Chondrocyte (in vitro differentiated cells): ENCODE data around the gene BMF. TPM values are rescaled to one million over a fixed set of nuclear protein-coding genes. Genes with fewer than 3 reads are reported as not detected.
"Not testable (repeated sequence)": the region's sequence is repeated elsewhere in the genome, so short reads cannot be mapped to it uniquely, and the experiment has no call there.

Experiments used
- DNase-seq: peaks from one replicate; pipeline ENCODE4 v3.0.0; 2021; ENCODE audit warnings: mixed read lengths, low spot score
- H3K27ac Mint-ChIP-seq: one replicate; pipeline ENCODE4 v1.8.0; 2021; ENCODE audit warnings: mild to moderate bottlenecking, moderate library complexity, mixed read lengths; ENCODE audit not compliant: unreplicated experiment
- H3K27me3 Mint-ChIP-seq: 2 replicates; pipeline ENCODE4 v1.8.0; 2021; ENCODE audit warnings: low read depth, mixed read lengths
- H3K36me3 Mint-ChIP-seq: 2 replicates; pipeline ENCODE4 v1.8.0; 2021; ENCODE audit warnings: low read depth, mixed read lengths
- H3K4me1 Mint-ChIP-seq: 2 replicates; pipeline ENCODE4 v1.8.0; 2021; ENCODE audit warnings: low read depth, mild to moderate bottlenecking, mixed read lengths
- H3K4me3 Mint-ChIP-seq: one replicate; pipeline ENCODE4 v1.8.0; 2021; ENCODE audit warnings: mild to moderate bottlenecking, moderate library complexity, mixed read lengths; ENCODE audit not compliant: unreplicated experiment
- H3K9me3 Mint-ChIP-seq: 2 replicates; pipeline ENCODE4 v1.8.0; 2021; ENCODE audit warnings: low read depth, mixed read lengths
- CTCF ChIP-seq: fragments of 200-600 bp; sonication (generic); IDR thresholded peaks from 2 replicates; pipeline ENCODE4 v1.5.0; 2021; ENCODE audit warnings: antibody characterized with exemption, mild to moderate bottlenecking, moderate library complexity
- total RNA-seq: library from RNA; stranded (reverse); gene quantifications from 3 replicates; pipeline ENCODE4 v1.2.1, GENCODE V29; 2021

BMF gene
- total RNA-seq, 1 donor from 2014 or later: 17.9 TPM

- TF ChIP-seq CTCF: no peak
- DNase-seq: no peak
- Mint-ChIP-seq H3K9me3 (no peaks in the 10 kb centered on the region), H3K27ac (no peak overlapping the region), H3K27me3 (peaks cover 1% of the 10 kb centered on the region), H3K4me3 (no peak overlapping the region), H3K36me3 (no peaks in the 10 kb centered on the region), H3K4me1 (no peaks in the 10 kb centered on the region)
Measured at GRCh38 chr15:40121911-40122638, 13.4 kb upstream of the BMF start.

- Mint-ChIP-seq H3K4me1 (peaks cover 9% of the 10 kb centered on the region), H3K4me3 (no peak overlapping the region), H3K9me3 (no peaks in the 10 kb centered on the region), H3K36me3 (no peaks in the 10 kb centered on the region), H3K27ac (no peak overlapping the region), H3K27me3 (peaks cover 2% of the 10 kb centered on the region)
- TF ChIP-seq CTCF: no peak
- DNase-seq: no peak
Measured at GRCh38 chr15:40118473-40118872, 9.8 kb upstream of the BMF start.

GRCh38 chr15:40115670-40116093 lies 7.0 kb upstream of the BMF start:
- no peak for DNase-seq
- Mint-ChIP-seq H3K27ac (peak overlapping the region; percentile 33), H3K9me3 (no peaks in the 10 kb centered on the region), H3K27me3 (peaks cover 5% of the 10 kb centered on the region), H3K4me3 (no peak overlapping the region), H3K4me1 (peaks cover 9% of the 10 kb centered on the region), H3K36me3 (no peaks in the 10 kb centered on the region)
- no peak for TF ChIP-seq CTCF

- H3K4me1 Mint-ChIP-seq, H3K9me3 Mint-ChIP-seq, H3K27ac Mint-ChIP-seq, H3K36me3 Mint-ChIP-seq, H3K27me3 Mint-ChIP-seq, H3K4me3 Mint-ChIP-seq, DNase-seq: not testable (repeated sequence)
Measured at GRCh38 chr15:40115106-40115505, 6.4 kb upstream of the BMF start.

- TF ChIP-seq CTCF: no peak
- no peak for DNase-seq
- H3K9me3 Mint-ChIP-seq: no peaks in the 10 kb centered on the region
- no peak overlapping the region for H3K4me3 Mint-ChIP-seq
- peaks cover 13% of the 10 kb centered on the region for H3K4me1 Mint-ChIP-seq
- H3K27me3 Mint-ChIP-seq: peaks cover 5% of the 10 kb centered on the region
- no peaks in the 10 kb centered on the region for H3K36me3 Mint-ChIP-seq
- no peak overlapping the region for H3K27ac Mint-ChIP-seq
Measured at GRCh38 chr15:40114218-40114617, 5.5 kb upstream of the BMF start.

- H3K4me3 Mint-ChIP-seq: no peak overlapping the region
- no peak overlapping the region for H3K27ac Mint-ChIP-seq
- H3K36me3 Mint-ChIP-seq: no peaks in the 10 kb centered on the region
- H3K27me3 Mint-ChIP-seq: peaks cover 5% of the 10 kb centered on the region
- no peak for DNase-seq
- peaks cover 22% of the 10 kb centered on the region for H3K4me1 Mint-ChIP-seq
- no peaks in the 10 kb centered on the region for H3K9me3 Mint-ChIP-seq
- no peak for TF ChIP-seq CTCF
Measured at GRCh38 chr15:40112789-40113188, 4.1 kb upstream of the BMF start.
